ENCODE results near the gene TTLL13. TPM values are rescaled to one million over a fixed set of nuclear protein-coding genes. Genes with fewer than 3 reads are reported as not detected.

TTLL13 gene
- total RNA-seq, 1 experiment from 2014 or later: 1.0 TPM

- peaks cover 4 to 11% of the 10 kb centered on the region in 2 experiments; a peak in 3 of 4 replicates for H3K4me1 ChIP-seq (ENCODE audit: control insufficient read depth in 1 of 2, insufficient read depth in 2 of 2, low read length in 2 of 2)
These were observed 37.7 kb downstream of the TTLL13 start for GRCh38 chr15:90287101-90287500.

More at GRCh38 chr15:90287101-90287500, 37.7 kb downstream of the TTLL13 start:
- Histone ChIP-seq H3K36me3 (ENCODE audit: control insufficient read depth in 1 of 2, insufficient read depth in 2 of 2, low read length in 2 of 2) (no peaks in the 10 kb centered on the region), H4K20me1 (ENCODE audit: insufficient read depth) (no peaks in the 10 kb centered on the region), H3K9me2 (ENCODE audit: insufficient read depth) (no peaks in the 10 kb centered on the region), H3K27ac (ENCODE audit: low read depth, low read length) (no peak overlapping the region), H3K4me2 (ENCODE audit: low read length) (no peak overlapping the region), H2AFZ (ENCODE audit: low read depth, low read length, poor library complexity, severe bottlenecking) (no peak overlapping the region), H3K79me2 (ENCODE audit: insufficient read depth, low read length) (no peaks in the 10 kb centered on the region), H3K4me3 (replicated peaks in 1 of 2; ENCODE audit: low read depth in 1 of 2, low read length in 2 of 2) (no peak overlapping the region), H3K27me3 (ENCODE audit: insufficient read depth, low read length) (no peaks in the 10 kb centered on the region), H3K9me3 (ENCODE audit: control insufficient read depth in 1 of 2, insufficient read depth in 1 of 2, low read depth in 1 of 2, low read length in 2 of 2) (no peaks in the 10 kb centered on the region), H3K9ac (ENCODE audit: low read length) (no peak overlapping the region)
- RAD21 ChIA-PET (ENCODE audit: low non-redundant PET in 1 of 2, low total read pairs in 2 of 2, uncharacterized antibody in 2 of 2, unreplicated experiment in 2 of 2): no interaction called here
- intact Hi-C loops (cut with micrococcal nuclease): no loop called here
- BruUV-seq (replicated peaks): no TSS peak
- CTCF ChIA-PET: interaction anchor here (0.8 to 2.5 kb wide), 4 partner anchors 10 to 146 kb away, joined by 3 to 8 read pairs (median 3); partner anchors contain the start of gene SEMA4B
- ATAC-seq (no peak), DNase-seq (ENCODE audit: low read depth, low spot score) (no peak)
- TF ChIP-seq CBX3 (IDR thresholded peaks at IDR 0.05; ENCODE audit: low read depth): no peak
- no peak for TF ChIP-seq CTCF (IDR thresholded peaks at IDR 0.05 in 2 of 3, conservative IDR thresholded peaks at IDR 0.05 in 1 of 3; ENCODE audit: borderline replicate concordance in 1 of 3, insufficient read depth in 1 of 3, low read depth in 2 of 3, low read length in 2 of 3)
- TF ChIP-seq RAD21 (IDR thresholded peaks at IDR 0.05; ENCODE audit: low read depth): no peak
- no peak for TF ChIP-seq JUND (IDR thresholded peaks at IDR 0.05)
- TF ChIP-seq POLR2A (IDR thresholded peaks at IDR 0.05; ENCODE audit: borderline replicate concordance, extremely low read depth, insufficient read depth, insufficient read length): no peak
- no peak for TF ChIP-seq SRF (IDR thresholded peaks at IDR 0.05; ENCODE audit: low read depth)
- TF ChIP-seq MAX (IDR thresholded peaks at IDR 0.05): no peak
- TF ChIP-seq EZH2 (IDR thresholded peaks at IDR 0.05): no peak
- TF ChIP-seq ZNF274 (IDR thresholded peaks at IDR 0.05; ENCODE audit: low read depth, low read length): no peak
- no peak for TF ChIP-seq POLR2AphosphoS5 (IDR thresholded peaks at IDR 0.05; ENCODE audit: low read depth, low read length)
- no peak for TF ChIP-seq EZH2phosphoT487 (IDR thresholded peaks at IDR 0.05; ENCODE audit: borderline replicate concordance)
- no peak for TF ChIP-seq CEBPB (IDR thresholded peaks at IDR 0.05; ENCODE audit: low read depth)
- no peak for TF ChIP-seq EGR1 (IDR thresholded peaks at IDR 0.05; ENCODE audit: low read depth)
- no peak for TF ChIP-seq TCF7L2 (IDR thresholded peaks at IDR 0.05; ENCODE audit: borderline replicate concordance, extremely low read depth, insufficient read depth, insufficient read length)
- TF ChIP-seq ZBTB33 (IDR thresholded peaks at IDR 0.05; ENCODE audit: extremely low read depth, insufficient replicate concordance, low read length): no peak
- no peak for TF ChIP-seq FOSL1 (IDR thresholded peaks at IDR 0.05; ENCODE audit: low read depth)
- POLR2A ChIA-PET: no interaction called here
